Stimulated activated CD4-positive, alpha-beta T cell treated with anti-CD3 and anti-CD28 coated beads, Interleukin-1b, Interleukin-23, amount 100 ng/mL, for 48 hours (primary cell): ENCODE results near the gene EIF3J.
A peak's percentile ranks its signal among the peaks of the same experiment; 100 is the strongest.
"Not testable (repeated sequence)": the region's sequence is repeated elsewhere in the genome, so short reads cannot be mapped to it uniquely, and the experiment has no call there.

Source experiments
- DNase-seq: peaks from one replicate; pipeline ENCODE4 v3.0.0-alpha.2; 2020

EIF3J gene

DNA sequence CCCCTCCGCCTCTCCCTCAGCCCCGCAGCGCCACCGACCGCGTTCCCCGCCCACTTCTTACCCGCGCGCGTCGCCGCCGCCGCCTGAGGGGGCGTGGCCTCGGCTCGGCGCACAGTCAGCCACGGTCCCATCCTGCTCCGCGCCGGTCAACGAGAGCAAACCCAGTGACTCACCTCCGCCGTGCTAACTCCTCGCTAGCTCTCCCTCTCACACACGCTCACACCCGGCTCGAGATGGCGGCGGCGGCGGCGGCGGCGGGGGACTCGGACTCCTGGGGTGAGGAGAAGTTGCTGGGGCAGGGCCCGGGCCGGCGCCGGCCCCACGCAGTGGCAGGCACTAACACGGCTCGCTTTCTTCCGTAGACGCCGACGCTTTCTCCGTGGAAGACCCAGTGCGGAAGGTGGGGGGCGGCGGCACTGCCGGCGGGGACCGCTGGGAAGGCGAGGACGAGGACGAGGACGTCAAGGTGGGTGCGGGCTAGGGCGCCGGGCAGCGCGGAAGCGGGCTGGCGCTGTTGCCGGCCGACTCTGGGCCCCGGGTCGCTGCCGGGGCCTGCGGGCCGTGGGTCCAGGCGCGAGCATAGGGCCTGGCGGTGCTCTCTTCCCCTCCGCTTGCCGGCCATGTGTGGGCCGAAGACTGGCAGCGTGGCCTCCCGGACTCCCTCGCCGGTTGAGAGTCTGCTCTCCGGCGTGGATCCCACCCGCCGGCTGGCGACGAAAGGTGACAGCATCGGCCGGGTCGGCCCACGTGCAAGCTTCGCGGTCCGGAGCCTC lies at the start of gene EIF3J:
TSS of gene EIF3J (plus strand) at position 186 of the 773 bp plus-strand sequence. CDS start at position 234, 48 bp downstream.
- peak; percentile 95 for DNase-seq

GRCh38 chr15:44489464-44489863 lies 47.5 kb upstream of the EIF3J start:
- no peak for DNase-seq

DNA sequence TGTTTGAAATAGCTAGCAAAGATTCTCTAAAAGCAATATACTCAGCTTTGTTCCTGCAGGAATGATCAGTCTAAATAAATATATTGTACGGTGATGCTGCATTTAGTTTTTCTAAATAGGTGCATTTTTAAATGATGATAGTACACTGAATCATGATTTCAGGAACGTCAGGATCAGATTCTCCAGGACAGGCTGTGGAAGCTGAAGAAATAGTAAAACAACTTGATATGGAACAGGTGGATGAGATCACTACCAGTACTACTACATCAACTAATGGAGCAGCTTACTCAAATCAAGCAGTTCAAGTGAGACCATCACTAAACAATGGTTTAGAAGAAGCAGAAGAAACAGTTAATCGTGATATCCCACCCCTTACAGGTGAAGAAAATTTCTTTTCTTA lies 46.3 kb upstream of the EIF3J start:
- no peak for DNase-seq

DNA sequence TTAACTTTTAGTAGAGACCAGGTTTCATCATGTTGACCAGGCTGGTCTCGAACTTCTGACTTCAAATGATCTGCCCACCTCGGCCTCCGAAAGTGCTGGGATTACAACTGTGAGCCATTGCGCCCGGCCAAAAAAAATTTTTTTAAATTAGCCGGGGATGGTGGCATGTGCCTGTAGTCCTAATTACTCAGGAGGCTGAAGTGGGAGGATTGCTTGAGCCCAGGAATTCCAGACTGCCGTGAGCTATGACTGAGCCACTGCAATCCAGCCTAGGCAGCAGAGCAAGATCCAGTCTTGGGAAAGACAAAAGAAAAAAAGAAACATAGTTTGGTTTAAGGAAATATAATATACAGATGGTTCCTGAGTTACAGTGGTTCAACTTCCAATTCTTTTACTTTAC lies 44.9 kb upstream of the EIF3J start:
- no peak for DNase-seq

DNA sequence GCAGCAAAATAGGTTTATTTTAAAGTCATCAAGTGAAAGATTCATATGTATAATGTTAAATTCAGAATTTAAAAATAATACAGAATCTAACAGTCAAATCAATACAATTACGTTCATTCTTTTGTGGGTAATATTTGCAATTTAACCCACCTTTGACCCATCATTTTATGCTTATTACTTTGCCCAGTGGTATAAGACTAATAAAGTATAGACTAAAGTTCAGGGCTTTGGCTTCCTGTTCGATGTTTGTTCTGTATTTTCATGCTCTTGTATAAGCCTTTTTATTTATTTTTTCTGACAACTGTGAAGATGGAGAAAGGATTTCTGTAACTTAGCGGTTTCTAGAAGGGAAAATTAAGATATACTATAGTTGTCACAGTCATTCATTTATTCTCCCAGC lies 44.3 kb upstream of the EIF3J start:
- no peak for DNase-seq

DNA sequence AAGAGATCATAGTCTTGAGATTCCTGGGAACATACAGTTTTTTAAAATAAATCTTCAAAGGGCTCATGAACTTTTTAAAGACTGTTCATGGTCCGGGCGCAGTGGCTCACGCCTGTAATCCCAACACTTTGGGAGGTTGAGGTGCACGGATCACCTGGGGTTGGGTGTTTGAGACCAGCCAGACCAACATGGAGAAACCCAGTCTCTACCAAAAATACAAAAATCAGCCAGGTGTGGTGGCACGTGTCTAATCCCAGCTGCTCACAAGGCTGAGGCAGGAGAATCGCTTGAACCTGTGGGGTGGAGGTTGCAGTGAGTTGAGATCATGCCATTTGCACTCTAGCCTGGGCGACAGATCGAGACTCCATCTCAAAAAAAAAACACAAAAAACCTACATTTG lies 41.4 kb upstream of the EIF3J start:
- DNase-seq, result no peak

DNA sequence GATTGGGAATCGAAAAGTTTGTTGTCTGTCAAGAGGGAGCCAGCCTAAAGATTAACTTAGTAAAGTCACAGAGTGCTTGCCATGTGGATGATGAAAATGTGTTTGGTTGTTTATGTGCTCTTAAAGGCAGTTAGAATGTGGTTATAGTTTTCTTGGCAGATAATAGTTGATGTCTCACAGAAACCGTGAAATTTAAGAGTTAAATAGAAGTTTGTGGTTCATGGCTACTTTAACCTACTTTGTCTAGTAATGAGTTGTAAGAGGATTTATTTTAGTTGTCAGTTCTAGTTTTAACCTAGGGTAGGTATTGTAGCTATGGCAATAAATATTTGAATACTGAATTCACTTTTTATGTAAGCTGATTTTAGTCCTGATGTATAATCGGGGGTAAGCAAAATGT lies 36.4 kb upstream of the EIF3J start:
- DNase-seq, result no peak

DNA sequence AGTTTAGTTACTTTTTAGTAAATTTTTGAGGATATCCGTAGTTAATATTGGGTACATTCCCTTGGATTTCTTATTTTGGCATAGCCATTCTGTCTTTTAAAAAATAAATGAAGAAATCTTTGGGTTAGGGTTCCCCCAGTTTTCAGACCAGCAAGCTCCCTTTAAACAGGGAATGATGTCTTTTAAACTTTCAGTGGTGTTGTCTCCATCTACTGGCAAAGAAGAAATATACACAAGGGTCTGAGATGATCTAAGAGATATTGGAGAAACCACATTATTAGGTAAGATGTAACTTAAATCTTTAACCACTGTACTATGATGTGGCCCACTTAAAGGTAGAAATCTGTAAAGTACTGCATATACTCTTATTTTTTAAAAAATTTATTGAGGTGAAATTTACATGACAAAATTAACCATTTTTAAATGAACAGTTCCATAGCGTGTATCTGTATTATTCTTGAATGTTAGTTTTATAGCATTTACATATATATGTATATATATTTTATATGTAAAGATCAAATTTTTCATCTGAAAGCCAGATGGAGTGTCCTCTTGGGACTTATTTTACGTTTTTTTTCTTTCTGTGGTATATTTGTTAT lies 35.1 kb upstream of the EIF3J start:
- DNase-seq, result no peak

DNA sequence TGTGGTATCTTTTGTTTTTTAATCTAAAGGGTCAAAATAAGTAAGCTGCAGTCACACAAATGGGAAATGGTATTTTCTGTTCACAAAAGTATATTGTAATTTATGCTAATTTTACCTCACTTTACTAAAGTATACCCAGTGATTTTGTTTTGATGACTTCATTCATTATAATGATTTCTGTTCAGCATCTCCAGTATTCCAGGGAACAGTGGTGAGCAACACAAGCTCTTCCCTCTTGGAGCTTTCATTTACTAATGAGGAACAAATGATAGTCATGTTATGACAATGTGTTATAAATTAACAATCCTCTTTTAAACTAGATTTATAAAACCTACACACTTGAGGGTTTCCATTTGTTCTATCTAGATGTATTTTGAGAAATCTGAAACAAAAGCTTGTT lies 20.5 kb upstream of the EIF3J start:
- no peak for DNase-seq

DNA sequence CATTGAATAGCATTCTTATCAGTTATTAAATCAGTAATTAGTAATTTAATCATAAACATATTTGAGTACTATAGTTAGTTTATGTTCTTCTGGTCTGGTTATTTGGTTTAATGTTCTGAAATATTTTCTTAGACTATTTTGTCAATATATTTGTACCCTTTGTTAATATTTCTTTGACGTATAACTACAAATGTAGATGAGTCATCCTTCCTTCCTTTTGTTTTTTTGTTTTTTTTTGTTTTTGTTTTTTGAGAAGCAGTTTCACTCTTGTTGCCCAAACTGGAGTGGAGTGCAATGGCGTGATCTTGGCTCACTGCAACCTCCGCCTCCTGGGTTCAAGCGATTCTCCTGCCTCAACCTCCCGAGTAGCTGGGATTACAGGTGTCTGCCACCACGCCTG lies 17.4 kb upstream of the EIF3J start:
- no peak for DNase-seq

DNA sequence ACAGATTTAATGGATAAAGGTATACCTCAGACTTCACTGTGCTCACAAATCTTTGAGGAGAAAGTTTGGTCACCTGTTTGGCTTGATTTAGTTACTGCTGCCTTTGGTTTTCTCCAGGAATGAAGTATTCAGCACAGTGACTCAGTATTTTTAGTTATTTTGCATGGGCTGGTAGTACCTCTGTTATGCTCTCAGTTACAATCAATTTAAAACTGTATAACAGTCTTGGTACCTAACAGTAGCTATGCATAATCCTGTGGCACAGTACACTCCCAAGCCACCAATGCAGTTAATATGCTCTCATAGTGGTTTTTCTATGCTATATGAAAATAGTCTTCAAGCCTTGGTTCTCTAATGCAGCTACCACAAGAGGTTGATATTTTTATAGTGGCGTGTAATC lies 11.9 kb upstream of the EIF3J start:
- DNase-seq, result no peak

DNA sequence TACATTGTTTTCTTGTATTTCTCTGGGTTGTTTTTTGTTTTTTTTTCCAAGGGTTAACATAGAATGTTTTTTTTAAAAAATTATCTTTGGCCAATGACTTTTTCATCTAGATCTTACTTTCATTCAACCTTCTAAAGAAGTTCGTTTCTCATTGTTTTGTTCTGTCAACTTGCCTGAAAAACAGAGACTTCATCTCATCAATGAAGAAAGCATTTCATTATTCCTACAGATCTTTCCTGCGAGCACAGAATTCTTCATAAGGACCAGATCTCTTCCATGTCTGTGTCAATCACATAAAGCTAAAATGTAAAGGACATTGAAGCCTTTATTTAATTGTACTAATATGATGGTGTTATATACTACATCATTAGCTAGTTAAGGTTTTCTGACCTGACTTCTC lies 9.7 kb upstream of the EIF3J start:
- no peak for DNase-seq

GRCh38 chr15:44529864-44530604 lies 6.9 kb upstream of the EIF3J start:
- DNase-seq, result no peak

- no peak for DNase-seq
Measured at GRCh38 chr15:44530653-44531052, 6.3 kb upstream of the EIF3J start.

GRCh38 chr15:44532275-44532674 lies 4.7 kb upstream of the EIF3J start:
- DNase-seq, result not testable (repeated sequence)

GRCh38 chr15:44532689-44533088 lies 4.3 kb upstream of the EIF3J start:
- no peak for DNase-seq

DNA sequence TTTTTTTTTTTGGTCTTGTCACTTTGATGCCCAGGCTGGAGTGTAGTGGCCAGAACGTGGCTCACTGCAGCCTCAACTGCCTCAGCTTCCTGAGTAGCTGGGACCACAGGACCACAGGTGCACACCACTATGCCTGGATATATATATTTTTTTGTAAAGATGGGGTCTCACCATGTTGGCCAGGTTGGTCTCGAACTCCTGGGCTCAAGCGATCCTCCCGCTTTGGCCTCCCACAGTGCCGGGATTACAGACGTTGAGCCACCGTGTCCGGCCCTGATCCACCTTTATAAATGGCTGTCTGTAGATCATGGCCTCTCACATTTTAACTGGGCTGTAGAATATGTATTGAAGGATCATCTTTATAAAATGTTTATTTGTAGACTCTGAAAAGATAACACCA lies 1.9 kb upstream of the EIF3J start:
- DNase-seq, result no peak

DNA sequence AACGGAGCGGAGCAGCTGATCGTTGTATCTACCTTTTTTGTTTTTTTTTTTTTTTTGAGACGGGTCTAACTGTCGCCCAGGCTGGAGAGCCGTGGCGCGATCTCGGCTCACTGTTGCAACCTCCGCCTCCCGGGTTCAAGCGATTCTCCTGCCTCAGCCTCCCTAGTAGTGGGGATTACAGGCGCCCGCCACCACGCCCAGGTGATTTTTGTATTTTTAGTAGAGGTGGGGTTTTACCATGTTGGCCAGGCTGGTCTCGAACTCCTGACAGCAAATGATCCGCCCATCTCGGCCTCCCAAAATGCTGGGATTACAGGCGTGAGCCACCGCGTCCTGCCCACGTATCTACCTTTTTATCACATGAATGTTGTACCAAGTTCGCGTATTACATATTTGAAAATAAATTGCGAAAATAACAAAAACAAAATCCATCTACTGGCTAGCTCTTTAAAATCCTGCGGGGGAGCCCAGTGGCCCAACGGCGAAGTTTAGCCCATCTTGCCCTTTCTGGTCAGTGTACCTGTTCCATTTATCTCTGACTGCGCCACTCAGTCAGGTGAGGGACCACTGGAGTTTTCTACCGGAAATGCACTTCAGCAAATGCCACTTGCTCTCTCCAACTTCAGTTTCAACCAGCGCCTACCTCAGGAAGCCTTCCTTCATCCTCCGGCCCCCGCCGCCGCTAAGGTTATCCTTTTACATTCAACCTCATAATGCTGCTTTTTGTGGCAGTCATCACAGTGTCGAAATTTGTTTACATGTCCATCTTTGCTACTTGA lies 1.2 kb upstream of the EIF3J start:
- no peak for DNase-seq

GRCh38 chr15:44536302-44536961 lies 515 bp upstream of the EIF3J start:
- DNase-seq, result no peak

- no peak for DNase-seq
Measured at GRCh38 chr15:44537735-44538240, 841 bp downstream of the EIF3J start.

- DNase-seq, result no peak
Measured at GRCh38 chr15:44541282-44541958, 4.5 kb downstream of the EIF3J start.

GRCh38 chr15:44542596-44542995 lies 5.6 kb downstream of the EIF3J start:
- no peak for DNase-seq
